AG09319 (cell line): ENCODE measurements around the gene CAGE1.

ENCODE experiments used
- DNase-seq: peaks from one replicate; pipeline ENCODE4 v3.0.0-alpha.2; 2010; ENCODE audit warnings: low read depth; ENCODE audit errors: extremely low read depth
- CTCF ChIP-seq: IDR thresholded peaks from 2 replicates; pipeline ENCODE4 v1.5.1; 2011; ENCODE audit warnings: low read depth, mild to moderate bottlenecking, inconsistent platforms, low read length, moderate library complexity

The CAGE1 gene

GRCh38 chr6:7418238-7418905 is 28.8 kb upstream of the CAGE1 start:
- no peak for DNase-seq
- no peak for TF ChIP-seq CTCF

- TF ChIP-seq CTCF = no peak
- DNase-seq = no peak
Observed at GRCh38 chr6:7417684-7418083, 28.1 kb upstream of the CAGE1 start.

- TF ChIP-seq CTCF = no peak
- peak; percentile 37 for DNase-seq
Observed at GRCh38 chr6:7414811-7415210, 25.3 kb upstream of the CAGE1 start.

GRCh38 chr6:7413151-7413823 is 23.7 kb upstream of the CAGE1 start:
- TF ChIP-seq CTCF = no peak
- no peak for DNase-seq

GRCh38 chr6:7411328-7411727 is 21.8 kb upstream of the CAGE1 start:
- DNase-seq = no peak
- TF ChIP-seq CTCF = no peak

GRCh38 chr6:7410851-7411250 is 21.3 kb upstream of the CAGE1 start:
- TF ChIP-seq CTCF = no peak
- no peak for DNase-seq

- DNase-seq = no peak
Observed at GRCh38 chr6:7409740-7410139, 20.2 kb upstream of the CAGE1 start.

More at GRCh38 chr6:7409740-7410139, 20.2 kb upstream of the CAGE1 start:
- no peak for TF ChIP-seq CTCF
